GM18858 (cell line): Measurements from ENCODE around the gene LIME1.

Source experiments
- ATAC-seq: cut with Tn5 transposase; IDR thresholded peaks from one replicate; pipeline ENCODE4 v1.9.1; 2021; ENCODE audit not compliant: unreplicated experiment

LIME1 gene, protein sequence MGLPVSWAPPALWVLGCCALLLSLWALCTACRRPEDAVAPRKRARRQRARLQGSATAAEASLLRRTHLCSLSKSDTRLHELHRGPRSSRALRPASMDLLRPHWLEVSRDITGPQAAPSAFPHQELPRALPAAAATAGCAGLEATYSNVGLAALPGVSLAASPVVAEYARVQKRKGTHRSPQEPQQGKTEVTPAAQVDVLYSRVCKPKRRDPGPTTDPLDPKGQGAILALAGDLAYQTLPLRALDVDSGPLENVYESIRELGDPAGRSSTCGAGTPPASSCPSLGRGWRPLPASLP

DNA sequence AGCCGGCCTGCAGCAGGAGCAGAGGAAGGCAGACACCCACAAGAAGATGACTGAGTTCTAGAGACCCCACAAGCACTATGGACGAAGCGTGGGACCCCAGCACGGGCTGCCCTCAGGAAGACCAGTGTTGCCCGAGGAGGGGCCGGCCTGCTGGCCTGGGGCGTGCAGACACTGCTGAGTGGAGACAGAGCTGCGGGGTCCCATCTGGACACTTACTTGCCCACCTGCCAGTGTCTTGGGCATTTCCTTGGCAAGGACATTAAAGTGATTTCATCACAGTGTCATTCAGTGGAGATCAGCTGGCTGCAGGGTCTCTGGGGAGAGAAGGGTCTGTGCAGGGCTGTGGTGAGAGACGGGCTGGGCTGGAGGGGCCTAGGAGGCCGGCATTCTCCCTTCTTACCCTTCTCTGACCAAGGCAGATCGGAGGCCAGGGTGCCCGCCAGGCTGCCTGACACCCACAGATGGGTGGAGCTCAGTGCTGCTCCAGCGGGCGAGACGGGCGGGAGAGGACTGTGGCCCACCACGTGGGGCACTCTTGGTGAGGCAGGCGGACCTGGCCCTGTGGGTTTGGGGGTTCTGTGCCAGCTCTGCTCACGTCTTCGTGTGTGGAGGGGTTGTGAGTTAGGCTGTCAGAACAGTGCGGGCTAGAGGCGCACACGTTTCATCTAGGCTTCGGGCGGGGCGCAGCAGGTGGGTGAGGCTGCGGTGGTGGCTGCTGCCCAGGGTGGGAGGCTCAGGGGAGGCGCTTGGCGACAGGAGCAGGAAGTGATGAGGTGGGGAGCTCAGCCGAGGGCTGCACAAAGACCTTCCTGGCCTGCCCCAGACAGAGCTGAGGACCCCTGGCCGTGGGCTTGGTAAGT lies at the start of gene LIME1:
TSS of gene LIME1 (plus strand) at position 806 of the 860 bp plus-strand sequence. CDS start 886 bp downstream, outside the sequence.
- ATAC-seq, result no peak

DNA sequence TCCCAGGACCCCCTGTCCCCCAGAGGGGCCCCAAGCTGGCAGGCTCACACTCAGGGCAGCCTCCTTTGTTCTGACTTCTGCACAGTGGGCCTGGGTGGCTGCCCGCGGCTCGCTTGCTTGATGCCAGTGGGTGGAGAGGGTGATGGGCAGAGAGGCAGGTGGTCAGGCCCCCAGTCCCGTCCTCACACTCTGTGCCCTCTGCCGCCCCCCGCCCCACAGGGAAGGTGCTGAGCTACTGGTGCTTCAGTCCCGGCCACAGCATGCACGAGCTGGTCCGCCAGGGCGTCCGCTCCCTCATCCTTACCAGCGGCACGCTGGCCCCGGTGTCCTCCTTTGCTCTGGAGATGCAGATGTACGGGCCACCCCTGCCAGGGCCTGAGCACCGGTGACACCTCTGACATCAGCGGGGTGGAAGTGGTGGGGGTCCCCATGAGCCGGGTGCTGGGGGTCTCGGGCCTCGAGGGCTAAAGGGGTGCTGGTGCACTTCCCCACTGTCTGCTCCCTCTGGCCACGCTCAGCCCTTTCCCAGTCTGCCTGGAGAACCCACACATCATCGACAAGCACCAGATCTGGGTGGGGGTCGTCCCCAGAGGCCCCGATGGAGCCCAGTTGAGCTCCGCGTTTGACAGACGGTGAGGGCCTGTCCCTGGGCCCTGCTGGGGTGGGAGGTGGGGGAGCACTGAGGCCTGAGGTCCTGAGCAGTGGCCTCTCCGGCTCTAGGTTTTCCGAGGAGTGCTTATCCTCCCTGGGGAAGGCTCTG lies 48.9 kb upstream of the LIME1 start:
- ATAC-seq, result no peak

DNA sequence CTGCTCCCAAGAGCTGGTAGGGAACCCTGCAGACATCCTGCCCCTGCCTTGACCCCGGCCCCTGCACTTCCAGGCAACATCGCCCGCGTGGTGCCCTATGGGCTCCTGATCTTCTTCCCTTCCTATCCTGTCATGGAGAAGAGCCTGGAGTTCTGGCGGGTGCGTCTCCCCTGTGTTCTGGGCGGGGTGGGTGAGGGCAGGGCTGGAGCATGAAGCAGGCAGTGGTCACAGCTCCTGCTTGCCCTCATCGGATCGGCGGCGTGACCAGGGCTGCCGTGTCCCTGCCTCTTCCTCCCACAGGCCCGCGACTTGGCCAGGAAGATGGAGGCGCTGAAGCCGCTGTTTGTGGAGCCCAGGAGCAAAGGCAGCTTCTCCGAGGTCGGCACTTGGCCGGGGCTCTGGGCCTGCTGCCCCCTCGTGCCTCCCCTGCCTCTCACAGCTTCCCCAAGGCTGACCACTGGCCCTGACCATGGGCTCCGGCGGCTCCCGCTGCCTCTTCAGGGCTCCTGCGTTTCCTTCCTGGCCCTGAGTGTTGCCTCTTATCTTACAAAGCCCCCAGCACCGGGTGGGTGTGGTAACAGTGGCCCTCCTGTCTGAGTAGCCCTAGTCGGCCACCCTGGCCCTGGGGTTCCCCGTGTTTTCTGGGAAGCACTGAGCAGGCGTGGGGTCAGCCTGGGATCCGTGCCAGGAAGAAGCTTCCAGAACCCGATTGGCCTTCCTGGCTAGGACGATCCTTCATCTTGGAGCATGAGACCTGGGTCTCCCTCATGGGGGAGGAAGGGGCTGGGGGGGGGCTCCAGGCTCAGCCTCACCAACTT lies 48.0 kb upstream of the LIME1 start:
- no peak for ATAC-seq

DNA sequence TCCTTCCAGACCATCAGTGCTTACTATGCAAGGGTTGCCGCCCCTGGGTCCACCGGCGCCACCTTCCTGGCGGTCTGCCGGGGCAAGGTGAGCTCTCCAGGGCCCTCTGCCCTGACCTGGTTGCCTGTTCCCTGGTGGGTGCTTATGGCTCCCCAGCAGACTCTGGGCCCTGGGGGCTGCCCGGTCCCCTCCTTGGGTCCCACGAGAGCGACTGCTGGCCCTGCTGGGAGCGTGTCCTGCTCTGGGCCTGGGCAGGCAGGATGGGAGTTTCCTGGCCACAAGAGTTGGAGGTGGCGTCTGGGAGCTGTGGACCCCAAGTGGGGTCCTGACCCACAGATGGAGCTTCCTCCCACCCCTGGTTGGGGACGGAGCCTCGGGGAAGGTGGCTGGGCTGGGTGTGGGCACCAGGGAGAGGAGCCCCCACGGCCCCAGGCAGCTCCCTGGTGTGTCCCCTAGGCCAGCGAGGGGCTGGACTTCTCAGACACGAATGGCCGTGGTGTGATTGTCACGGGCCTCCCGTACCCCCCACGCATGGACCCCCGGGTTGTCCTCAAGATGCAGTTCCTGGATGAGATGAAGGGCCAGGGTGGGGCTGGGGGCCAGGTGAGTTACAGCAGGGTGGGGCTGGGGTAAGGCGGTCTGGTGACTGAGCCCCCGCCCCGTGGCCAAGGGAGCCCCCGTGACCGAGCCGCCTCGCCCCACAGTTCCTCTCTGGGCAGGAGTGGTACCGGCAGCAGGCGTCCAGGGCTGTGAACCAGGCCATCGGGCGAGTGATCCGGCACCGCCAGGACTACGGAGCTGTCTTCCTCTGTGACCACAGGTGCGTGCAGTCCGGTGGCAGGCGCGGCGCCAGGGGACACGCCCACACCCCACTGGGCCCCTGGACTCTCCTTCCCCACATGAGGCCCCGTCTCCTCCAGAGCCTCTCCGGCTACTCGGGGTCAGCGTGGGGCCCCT lies 47.1 kb upstream of the LIME1 start:
- no peak for ATAC-seq

DNA sequence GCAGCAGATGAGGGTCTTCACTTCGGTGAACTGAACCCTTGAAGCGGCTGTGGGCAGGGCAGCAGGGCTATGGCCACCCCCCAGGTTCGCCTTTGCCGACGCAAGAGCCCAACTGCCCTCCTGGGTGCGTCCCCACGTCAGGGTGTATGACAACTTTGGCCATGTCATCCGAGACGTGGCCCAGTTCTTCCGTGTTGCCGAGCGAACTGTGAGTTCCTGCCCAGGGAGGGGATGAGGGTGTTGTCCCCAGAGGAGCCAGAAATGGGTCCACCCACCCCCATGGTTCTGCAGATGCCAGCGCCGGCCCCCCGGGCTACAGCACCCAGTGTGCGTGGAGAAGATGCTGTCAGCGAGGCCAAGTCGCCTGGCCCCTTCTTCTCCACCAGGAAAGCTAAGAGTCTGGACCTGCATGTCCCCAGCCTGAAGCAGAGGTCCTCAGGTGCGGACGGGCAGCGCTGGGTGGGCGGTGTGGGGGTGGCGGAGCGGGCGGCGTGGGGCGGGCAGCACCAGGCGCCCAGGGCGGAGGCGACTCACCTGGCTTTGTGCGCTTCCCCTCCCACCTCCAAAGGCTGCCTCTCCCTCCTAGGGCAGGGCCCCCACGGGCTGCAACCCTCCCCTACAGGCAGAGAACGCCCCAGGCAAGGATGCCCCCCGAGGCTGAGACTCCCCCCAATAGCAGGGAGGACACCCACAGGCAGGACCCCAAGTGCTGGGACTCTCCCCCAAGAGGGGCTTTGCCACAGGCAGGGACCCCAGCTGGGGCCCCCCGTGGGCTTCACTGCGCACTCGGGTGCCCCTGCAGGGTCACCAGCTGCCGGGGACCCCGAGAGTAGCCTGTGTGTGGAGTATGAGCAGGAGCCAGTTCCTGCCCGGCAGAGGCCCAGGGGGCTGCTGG lies 46.2 kb upstream of the LIME1 start:
- no peak for ATAC-seq

DNA sequence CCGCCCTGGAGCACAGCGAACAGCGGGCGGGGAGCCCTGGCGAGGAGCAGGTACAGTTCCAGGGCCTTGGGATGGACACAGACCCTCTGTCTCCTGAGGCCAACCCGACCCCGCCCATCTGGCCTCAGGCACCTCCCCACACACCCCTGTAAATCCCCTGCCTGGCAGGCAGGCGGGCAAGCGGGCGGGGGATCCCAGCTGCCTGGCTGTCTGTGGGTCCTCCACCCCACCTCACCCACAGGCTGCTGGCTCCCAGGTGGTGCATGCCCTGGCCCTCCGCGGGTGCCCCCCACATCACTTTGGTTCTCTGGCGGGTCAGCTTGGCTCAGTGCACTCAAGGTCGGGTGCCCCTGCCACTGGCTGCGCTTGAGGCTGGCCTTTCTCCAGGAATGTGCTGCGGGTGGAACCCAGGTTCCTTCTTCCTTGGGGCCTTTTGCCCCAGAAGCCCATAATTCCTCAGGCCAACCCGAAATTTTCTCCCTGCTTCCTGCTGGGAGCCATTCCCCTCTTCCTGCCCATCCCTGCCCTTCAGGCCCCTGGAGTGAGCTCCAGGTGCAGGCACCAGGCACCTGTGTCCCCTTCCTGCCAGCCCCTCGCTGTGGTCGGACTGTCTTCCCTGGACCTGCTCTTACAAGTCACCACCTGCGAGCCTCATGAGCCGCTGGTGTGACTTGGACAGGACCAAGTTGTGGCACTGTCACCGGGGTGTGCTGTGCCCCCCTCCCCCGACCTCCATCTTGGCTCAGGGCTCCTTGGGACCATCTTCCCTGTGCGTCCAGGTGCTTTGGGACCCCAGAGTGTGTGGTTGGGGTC lies 45.4 kb upstream of the LIME1 start:
- no peak for ATAC-seq

DNA sequence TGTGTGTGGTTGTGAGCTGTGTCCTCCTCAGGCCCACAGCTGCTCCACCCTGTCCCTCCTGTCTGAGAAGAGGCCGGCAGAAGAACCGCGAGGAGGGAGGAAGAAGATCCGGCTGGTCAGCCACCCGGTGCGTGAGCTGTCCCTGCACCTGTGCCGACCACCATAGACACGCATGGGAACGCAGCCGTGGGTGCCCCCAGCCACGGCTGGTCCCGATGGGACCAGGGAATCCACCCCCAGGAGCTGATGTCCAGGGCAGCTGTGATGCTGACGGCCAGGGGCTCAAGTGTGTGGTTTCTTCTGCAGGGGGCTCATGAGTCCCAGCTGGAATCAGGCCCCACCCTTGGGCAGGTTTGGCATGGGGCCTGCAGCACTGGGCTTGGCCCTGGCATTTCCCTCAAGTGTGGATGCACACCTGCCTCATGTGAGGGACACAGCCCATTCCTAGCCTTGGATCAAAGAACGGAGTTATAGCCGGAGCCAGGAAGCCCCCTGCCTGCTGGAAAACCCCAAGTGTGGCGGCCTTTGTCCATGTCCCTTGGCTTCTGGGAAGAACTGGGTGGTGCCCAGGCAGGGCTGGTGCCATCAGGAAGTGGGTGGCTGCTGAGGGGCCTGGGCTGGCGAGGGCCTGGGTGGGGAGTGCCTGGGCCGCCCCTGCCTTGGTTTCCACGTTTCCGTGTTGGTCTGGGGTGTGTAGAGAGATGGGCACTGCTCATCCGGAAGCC lies 44.6 kb upstream of the LIME1 start:
- no peak for ATAC-seq

DNA sequence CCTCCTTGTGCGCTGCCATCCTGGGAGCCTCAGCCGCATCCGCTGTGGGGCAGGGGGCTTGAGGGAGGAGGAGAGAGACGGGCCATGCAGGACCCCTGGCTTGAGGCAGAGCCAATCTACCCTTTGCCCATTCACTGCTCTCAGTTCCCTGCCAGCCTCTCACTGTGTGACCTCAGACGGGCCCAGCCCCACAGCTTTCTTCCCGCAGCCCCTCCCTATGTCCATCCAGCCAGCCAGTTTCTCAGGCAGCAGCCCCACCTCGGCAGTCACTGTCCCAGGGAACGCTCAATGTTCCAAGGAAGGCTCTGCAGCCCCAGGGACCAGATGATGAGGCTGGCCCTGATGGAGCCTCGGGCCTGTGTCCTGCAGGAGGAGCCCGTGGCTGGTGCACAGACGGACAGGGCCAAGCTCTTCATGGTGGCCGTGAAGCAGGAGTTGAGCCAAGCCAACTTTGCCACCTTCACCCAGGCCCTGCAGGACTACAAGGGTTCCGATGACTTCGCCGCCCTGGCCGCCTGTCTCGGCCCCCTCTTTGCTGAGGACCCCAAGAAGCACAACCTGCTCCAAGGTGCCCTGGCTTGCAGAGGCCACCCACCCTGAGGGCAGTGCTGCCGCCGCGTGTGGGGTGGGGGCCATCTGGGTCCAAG lies 43.9 kb upstream of the LIME1 start:
- ATAC-seq, result no peak

DNA sequence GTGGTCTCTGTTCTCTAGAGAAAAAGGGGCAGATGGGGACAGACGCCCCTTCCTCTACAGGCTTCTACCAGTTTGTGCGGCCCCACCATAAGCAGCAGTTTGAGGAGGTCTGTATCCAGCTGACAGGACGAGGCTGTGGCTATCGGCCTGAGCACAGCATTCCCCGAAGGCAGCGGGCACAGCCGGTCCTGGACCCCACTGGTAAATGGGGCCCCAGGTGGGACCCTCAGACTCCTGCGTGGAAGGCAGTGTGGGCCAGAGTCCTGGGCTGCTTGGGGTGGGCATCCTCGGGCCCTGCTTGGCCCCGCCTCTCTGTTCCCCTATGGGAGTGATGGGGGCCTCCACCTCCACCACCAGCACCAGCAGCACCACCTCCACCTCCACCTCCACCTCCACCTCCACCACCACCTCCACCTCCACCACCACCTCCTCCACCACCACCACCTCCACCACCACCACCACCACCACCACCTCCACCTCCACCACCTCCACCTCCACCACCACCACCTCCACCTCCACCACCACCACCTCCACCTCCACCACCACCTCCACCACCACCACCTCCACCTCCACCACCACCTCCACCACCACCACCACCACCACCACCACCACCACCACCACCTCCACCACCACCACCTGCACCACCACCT lies 43.3 kb upstream of the LIME1 start:
- no peak for ATAC-seq

DNA sequence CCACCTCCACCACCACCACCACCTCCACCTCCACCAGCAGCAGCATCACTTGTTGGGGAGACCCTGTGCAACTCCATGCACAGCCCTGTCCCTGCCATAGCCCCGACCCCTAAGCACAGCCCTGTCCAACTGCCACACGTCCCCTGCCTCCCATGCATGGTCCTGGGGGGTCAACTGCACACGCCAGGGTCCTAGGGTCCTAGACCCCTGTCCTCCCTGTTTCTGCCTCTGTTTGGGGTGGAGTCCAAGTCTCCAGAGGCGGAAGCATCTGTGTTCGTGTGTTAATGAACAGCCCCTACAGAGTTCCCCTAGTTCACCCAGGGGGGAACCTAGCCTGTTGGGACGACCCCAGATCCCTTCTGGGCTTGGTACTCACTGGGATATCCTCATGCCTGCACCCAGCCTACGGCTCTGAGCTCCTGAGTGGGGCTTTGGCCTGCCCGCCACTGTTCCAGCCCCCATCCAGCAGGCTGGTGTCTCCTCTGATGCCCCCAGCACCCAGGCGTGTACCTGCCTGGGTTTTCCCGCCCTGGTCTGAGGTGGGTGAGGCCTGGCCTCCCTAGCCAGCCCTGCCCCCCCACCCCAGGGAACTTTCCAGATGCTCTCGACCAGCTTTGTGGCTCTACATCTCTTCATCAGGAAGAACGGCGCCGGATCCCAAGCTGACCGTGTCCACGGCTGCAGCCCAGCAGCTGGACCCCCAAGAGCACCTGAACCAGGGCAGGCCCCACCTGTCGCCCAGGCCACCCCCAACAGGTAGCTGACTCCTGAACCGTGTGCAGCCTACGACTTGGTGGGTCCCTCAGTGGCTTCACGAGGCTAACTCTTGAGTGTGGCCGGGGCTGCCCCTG lies 42.5 kb upstream of the LIME1 start:
- ATAC-seq, result no peak

DNA sequence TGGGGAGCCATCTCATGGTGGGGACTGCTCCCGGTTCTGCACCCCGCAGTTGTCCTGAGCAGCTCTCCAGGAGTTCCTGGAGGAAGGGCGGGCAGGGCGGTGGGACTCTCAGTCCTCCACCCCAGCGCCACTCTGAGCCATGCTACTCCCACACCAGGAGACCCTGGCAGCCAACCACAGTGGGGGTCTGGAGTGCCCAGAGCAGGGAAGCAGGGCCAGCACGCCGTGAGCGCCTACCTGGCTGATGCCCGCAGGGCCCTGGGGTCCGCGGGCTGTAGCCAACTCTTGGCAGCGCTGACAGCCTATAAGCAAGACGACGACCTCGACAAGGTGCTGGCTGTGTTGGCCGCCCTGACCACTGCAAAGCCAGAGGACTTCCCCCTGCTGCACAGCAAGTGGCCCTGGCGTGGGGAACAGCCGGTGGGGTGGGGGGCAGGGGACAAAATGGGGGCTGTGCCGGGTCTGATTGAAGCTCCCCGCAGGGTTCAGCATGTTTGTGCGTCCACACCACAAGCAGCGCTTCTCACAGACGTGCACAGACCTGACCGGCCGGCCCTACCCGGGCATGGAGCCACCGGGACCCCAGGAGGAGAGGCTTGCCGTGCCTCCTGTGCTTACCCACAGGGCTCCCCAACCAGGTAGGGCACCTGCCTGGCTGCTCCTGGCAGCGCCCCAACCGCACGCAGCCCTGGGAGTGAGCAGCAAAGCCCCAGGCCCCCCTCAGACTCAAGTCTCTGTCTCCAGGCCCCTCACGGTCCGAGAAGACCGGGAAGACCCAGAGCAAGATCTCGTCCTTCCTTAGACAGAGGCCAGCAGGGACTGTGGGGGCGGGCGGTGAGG lies 41.7 kb upstream of the LIME1 start:
- no peak for ATAC-seq

DNA sequence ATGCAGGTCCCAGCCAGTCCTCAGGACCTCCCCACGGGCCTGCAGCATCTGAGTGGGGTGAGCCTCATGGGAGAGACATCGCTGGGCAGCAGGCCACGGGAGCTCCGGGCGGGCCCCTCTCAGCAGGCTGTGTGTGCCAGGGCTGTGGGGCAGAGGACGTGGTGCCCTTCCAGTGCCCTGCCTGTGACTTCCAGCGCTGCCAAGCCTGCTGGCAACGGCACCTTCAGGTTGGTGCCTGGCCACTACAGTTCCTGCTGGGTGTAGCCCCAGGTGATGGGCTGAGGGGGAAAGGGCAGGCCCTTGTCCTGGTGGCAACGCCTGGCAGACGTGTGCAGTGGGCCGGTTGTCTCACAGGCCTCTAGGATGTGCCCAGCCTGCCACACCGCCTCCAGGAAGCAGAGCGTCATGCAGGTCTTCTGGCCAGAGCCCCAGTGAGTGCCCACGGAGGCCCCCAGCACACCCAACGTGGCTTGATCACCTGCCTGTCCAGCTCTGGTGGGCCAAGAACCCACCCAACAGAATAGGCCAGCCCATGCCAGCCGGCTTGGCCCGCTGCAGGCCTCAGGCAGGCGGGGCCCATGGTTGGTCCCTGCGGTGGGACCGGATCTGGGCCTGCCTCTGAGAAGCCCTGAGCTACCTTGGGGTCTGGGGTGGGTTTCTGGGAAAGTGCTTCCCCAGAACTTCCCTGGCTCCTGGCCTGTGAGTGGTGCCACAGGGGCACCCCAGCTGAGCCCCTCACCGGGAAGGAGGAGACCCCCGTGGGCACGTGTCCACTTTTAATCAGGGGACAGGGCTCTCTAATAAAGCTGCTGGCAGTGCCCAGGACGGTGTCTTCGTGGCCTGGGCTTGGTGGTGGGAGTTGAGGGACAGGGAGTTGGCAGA lies 40.8 kb upstream of the LIME1 start:
- no peak for ATAC-seq

DNA sequence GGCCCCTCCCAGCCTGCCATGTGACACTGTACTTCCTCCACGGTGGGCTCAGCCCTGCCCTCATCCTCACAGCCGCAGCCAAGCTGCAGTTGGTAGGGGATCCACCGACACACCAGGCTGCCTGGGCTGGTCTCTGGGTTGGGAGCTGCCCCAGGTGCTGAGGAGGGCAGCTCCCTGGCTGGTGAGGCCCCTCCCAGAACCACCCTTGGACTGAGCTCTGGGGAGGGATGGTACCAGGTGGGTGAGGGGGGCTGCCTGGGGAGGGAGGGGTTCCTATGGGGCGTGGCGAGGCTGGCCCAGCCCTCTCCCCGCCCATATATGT lies 40.2 kb upstream of the LIME1 start:
- no peak for ATAC-seq
